NOMO-1 treated with dmso at 0.1 percent for 144 hours (cell line): ENCODE results near the gene RPL26.
A peak's percentile ranks its signal among the peaks of the same experiment; 100 is the strongest.
"Not testable (repeated sequence)": the region's sequence is repeated elsewhere in the genome, so short reads cannot be mapped to it uniquely, and the experiment has no call there.

Experiments
- DNase-seq: peaks from one replicate; lab custom pipeline; 2025; ENCODE audit not compliant: unreplicated experiment; lab: John Stamatoyannopoulos, UW

The RPL26 gene

GRCh38 chr17:8368193-8368592, 14.8 kb downstream of the RPL26 start:
- no peak for DNase-seq

DNA sequence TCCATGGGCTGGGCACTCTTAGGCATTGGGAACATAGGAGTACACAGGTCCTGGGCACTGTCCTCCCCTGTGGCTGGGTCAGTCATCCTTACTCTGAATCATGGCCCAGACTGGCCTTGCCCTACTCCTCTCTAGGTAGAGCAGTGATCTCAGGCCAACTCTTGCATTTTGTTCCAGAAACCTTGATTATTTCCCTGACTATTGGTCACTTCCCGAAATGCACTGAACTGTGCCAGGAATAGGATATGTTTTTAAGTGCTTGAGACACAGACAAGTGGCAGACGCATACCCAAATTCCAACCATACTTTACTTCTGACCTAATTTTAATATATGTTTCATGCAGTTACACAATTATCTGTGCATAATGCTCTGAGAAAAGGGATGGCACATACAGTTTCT, 16.8 kb downstream of the RPL26 start:
- no peak for DNase-seq

- DNase-seq, result no peak
Observed at GRCh38 chr17:8365143-8365542, 17.9 kb downstream of the RPL26 start.

DNA sequence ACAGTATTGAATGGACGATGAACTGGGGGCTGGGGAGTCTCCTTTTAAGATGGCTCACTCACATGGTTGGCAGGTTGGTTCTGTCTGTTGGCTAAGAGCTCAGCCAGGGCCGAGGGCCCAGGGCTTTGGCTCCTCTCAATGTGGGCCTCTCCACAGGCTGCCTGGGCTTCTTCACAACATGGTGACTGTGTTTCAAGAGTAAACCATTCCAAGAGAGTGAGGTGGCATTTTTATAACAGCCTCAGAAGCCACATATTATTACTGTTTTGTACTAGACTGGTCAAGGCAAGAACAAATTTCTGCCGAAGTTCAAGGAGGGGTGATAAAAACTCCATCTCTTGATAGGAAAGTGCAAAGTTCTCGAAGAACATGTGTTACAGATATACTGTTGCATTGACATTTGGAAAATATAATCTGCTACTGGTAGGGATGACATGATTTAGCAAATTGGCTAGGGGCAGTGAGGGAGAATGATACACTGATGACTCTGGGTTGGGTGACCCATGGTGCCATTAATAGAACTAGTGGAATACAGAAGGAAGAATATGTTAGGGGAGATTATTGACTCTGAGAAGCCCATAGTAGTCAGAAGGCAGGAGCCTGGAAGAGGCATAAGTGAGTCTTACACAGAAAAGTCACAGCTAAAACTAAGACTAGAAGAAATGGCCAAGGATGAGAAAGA, 20.2 kb downstream of the RPL26 start:
- DNase-seq, result no peak

- DNase-seq, result no peak
Observed at GRCh38 chr17:8360751-8361150, 22.2 kb downstream of the RPL26 start.

GRCh38 chr17:8360260-8360659, 22.7 kb downstream of the RPL26 start:
- DNase-seq, result no peak

DNA sequence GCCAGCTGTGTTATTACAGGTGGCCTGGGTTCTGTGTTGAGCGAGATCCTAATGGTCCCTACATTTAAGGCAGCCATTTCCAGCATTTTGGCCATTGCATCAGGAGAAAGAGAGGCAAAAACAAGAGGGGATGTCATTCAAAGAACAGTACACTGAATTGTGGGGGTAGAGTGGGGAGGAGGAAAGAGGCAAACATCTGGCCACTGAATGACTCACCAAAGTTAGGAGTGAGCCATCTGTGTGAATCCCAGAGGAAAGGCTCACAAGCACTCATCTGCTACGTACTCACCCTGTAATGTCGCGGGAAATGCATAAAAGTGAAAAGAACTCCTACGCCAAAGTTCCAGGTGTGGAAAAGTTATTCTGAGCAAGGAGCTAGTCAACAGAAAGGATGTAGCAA, 23.2 kb downstream of the RPL26 start:
- DNase-seq, result no peak

- DNase-seq, result no peak
Observed at GRCh38 chr17:8357910-8358309, 25.1 kb downstream of the RPL26 start.

- DNase-seq, result no peak
Observed at GRCh38 chr17:8354236-8354635, 28.8 kb downstream of the RPL26 start.

GRCh38 chr17:8353736-8354135, 29.3 kb downstream of the RPL26 start:
- DNase-seq, result no peak

DNA sequence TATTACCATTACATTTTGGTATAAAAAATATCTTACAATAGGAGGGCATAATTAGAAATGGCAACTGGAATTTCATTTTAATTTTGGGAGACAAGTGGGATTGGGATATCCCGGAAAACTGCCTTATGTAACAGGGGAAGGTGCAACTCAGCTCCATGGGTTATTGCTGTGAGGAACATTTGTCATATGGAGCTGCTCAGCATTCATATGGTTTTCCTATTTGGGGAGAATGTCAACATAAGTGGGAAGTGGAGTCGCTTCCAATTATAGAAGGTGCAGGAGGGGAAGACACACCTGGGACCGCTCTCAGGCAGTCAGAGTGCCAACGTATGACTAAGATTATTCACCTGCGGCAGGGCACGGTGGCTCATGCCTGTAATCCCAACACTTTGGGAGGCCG, 32.7 kb downstream of the RPL26 start:
- DNase-seq, result no peak

- not testable (repeated sequence) for DNase-seq
Observed at GRCh38 chr17:8347001-8347400, 36.0 kb downstream of the RPL26 start.

DNA sequence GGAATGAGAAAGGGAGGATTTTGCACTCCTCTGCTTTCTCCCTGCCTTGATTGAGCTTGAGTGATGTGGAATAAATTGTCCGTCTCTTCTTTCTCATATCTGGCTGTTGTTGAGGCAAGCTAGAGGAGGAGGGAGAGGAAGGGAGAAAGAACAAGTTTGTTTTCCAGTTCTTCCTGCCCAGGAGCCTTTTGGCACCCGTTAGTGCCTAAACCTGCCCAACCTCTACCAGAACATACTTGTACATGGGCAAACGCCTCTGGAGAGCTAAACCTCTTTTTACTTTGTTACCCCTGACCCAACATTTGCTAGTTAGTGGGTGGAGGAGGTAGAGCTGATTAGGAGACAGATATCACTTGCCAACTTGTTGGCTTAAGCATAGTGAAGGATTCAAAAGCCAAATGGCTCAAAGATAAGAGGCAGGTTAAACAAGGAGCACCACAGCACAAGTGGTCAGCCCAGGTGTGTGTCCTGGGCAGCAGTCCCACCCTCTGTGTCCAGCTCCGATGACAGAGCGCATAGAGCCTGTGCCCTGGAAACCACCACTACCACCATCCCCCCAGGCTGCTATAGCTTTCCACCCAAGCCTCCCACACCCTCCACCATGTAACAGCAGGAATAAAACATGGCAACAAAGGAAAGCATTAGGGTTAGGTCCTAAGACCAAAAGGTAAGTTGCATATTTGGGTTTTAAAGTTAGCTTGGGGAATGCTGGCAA, 36.9 kb downstream of the RPL26 start:
- DNase-seq, result no peak

DNA sequence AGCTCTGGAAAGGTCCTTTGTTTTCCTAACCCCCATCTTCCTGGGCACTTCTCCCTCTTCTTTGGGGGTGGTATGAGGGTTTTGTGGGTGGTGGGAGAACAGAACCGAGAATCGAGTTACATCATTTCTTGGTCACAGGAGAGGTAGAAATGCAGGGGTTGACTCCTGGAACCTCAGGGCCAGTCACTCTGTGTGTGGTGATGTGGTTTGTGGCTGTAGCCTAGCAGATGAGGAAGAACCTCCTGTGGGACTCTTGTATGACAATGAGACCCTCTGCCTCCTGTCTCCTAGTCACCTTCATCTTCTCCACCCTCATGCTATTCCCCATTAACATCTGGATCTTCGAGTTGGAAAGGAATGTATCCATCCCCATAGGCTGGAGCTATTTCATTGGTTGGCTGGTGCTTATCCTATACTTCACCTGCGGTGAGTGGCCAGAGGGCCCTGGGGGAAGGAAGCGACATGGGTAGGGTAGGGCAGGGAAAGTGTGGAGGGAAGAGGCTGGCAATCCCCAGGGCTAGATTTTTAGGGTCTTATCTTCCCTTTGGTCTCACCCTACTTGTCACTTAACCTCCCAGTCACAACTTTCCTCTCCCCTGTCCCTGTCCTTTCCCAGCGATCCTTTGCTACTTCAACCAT, 37.8 kb downstream of the RPL26 start:
- DNase-seq, result no peak

GRCh38 chr17:8341456-8341855, 41.5 kb downstream of the RPL26 start:
- DNase-seq, result no peak

GRCh38 chr17:8339540-8339939, 43.5 kb downstream of the RPL26 start, which contains the start of gene ODF4:
Gene ODF4 (plus strand): TSS chr17:8339840. CDS start chr17:8340052, 212 bp downstream.
- no peak for DNase-seq

DNA sequence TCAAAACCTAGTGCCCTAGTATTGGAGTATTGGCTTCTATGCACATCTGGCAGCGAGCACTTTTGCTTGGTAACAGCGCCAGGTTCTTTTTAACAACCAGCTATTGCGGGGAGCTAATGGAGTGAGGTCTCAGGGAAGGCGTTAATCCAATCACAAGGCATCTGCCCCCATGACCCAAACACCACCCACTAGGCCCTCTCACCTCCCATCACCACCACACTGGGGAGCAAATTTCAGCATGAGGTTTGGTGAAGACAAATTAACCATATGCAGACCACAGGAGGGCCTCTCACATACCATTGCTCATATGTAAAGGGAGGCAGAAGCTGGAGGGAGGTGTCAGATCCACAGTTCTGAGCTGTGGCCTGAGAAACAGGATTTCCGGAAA, 44.2 kb downstream of the RPL26 start:
- no peak for DNase-seq

DNA sequence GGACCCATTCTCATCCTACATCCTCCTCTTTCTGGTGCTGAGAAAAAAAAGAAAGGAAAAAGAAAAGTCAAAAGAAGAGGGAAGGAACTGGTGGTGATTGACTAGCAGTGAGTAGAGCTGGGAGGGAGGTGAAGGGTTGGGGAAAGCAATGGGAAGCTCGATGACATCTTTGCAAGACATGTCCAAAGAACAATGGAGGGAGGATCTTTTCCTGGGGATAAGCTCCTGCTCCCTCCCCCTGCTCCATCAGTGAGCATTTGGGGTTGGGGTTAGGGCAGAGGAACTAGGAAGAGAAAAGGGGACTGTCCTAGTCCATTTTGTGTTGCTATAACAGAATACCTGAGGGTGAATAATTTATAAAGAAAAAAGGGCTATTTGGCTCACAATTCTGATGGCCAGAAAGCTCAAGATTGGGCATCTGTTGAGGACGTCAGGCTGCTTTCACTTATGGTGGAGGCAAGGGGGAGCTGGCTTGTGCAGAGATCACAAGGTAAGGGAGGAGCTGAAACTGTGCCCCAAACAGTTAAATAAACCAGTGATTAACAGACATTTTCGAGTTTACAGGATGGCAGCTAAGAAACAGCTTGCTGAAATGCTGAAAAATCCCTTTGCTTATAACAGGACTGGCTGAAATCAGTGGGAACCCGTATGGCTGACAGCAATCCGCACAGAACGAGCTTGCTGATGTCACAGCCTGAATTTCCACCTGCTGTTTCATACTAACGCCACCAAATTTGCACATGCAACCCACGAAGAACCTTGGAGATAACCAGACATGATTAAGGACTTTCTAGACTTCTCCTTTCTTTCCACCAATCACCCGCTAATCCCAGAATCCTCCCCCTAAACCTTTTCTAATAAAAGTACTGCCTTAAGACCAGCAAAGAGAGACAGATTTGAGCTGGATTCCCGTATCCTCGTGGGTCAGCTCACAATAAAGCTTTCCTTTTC, 44.9 kb downstream of the RPL26 start:
- DNase-seq, result peak; percentile 73

DNA sequence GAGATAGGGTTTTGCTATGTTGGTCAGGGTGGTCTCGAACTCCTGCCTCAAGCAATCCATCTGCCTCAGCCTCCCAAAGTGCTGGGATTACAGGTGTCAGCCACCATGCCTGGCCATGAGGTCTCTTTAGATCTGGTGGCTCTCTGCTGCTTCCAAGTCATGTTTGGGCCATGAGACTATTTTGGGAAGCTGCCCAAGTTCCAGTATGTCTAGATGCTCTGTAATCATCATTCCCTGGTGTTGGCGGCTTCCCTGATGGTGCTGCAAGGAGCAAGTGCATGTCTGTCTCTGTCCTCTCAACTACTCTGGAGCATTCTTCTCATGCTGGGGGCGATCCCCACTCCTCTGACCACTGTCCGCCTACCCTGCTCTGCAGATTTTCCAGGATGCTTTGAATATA, 49.7 kb downstream of the RPL26 start:
- DNase-seq, result no peak

GRCh38 chr17:8332688-8333087, 50.3 kb downstream of the RPL26 start:
- DNase-seq, result no peak

- no peak for DNase-seq
Observed at GRCh38 chr17:8332128-8332527, 50.9 kb downstream of the RPL26 start.
